HG03066 (cell line): ENCODE data around the gene MKLN1.
"Not testable (repeated sequence)": the region's sequence is repeated elsewhere in the genome, so short reads cannot be mapped to it uniquely, and the experiment has no call there.

Experiments
- ATAC-seq: cut with Tn5 transposase; IDR thresholded peaks from one replicate; pipeline ENCODE4 v1.9.1; 2021; ENCODE audit warnings: low read depth; ENCODE audit not compliant: unreplicated experiment

MKLN1 gene

DNA sequence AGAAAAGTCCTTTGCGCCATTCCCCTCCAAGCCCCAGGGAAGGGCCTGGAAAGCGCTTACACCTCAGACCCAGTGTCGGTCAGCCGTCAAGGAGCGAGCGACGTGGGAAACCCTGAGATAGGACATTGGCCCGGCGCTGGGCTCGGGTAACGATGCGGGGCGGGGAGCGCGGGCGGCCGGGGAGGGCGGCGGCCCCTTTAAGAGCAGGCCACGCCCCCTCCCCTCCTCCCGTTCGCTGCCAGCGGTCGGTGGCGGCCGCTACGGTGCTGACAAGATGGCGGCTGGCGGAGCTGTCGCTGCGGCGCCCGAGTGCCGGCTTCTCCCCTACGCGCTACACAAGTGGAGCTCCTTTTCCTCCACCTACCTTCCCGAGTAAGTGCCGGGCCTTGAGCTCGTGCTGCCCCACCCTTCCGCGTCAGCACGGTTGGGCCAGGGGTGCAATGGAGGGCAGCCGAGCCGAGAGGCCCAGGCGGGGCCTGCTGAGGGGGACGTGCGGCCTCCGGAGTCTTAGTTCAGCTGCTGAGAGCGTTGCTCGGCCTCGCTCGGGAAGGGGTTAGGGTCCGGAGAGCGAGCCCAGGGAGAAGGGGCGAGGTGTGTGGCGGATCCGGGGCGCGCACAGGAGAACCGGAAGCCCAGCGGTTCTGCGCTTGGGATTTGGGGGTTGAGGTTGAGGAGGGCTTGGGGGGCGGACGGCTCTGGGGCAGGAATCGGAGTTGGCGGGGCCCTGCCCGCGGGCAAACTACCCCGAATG lies at the start of gene MKLN1:
MKLN1 (plus strand) TSS at position 251 of the 751 bp plus-strand sequence; CDS start at position 275, 24 bp downstream.
- peak; percentile 83 for ATAC-seq

GRCh38 chr7:131279044-131279443 lies 48.6 kb upstream of the MKLN1 start:
- no peak for ATAC-seq

GRCh38 chr7:131281266-131282048 lies 46.2 kb upstream of the MKLN1 start:
- no peak for ATAC-seq

- ATAC-seq, result no peak
These were observed 42.8 kb upstream of the MKLN1 start for GRCh38 chr7:131284702-131285419.

DNA sequence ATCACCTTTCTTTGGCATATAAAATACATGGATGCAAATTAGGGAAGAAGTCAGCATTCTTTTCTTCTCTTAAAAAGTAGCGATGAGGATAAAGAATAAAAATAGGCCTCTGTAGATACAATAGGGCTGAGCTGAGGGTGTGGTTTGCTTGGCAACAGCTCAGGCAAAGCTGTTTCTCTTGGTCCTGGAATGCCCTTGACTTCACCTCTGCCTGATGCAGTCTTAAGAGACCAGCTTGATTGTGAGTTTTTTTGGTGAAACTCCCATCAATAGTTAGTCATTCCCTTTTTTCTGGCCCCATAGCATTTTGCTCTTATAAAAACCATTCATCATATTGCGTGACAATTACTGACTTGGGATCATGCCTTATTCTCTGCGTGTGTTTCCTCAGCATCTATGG lies 42.1 kb upstream of the MKLN1 start:
- ATAC-seq, result no peak

GRCh38 chr7:131288450-131288849 lies 39.2 kb upstream of the MKLN1 start:
- ATAC-seq, result no peak

- ATAC-seq, result no peak
These were observed 38.6 kb upstream of the MKLN1 start for GRCh38 chr7:131289051-131289450.

DNA sequence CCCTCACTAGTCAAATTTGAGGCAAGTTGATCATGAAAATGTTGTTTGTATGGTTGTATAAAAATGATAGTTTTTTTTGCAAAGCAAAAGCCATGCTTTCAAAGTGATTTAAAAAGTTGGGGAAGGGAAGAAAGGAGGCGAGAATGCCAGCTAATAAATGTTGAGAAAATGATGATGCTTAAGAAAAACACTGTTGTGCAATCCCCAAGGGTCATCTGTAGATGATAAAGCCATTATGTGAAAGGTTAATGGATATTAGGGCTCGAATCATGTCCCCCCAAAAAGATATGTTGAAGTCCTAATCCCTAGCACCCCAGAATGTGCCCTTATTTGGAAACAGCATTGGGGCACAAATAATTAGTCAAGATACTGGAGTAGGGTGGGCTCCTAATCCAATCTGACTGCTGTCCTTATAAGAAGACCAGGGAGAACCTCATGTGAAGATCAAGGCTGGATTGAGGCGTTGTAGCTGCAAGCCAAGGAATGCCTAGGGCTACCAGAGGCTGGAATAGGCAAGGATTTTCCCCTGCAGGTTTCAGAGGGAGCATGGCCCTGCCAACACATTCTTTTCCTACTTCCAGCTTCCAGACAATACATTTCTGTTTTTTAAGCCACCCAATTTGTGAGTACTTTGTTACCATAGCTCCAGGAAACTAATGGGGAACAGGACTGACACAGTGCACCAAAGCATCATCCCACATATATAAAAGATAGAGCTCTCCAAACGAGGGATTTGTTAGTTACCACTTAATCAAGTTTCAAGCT lies 35.4 kb upstream of the MKLN1 start:
- ATAC-seq, result no peak

DNA sequence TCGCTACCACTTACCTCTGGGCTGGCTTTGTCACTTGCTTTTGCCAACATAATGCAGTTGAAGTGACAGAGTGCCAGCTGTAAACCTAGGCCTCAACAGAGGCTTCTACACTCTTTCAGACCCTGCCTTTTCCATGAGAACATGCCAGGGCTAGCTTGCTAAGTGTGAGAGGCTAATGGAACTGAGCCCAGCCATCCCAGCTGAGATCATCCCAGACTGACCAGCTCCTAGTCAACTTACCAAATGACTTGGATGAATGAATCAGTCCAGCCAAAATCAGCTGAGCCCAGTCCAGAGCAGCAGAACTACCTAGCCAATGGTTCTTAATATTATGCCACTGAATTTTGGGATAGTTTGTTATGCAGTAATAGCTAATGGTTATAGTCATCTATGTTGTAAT lies 34.7 kb upstream of the MKLN1 start:
- ATAC-seq, result no peak

- ATAC-seq, result no peak
These were observed 33.1 kb upstream of the MKLN1 start for GRCh38 chr7:131294553-131294952.

DNA sequence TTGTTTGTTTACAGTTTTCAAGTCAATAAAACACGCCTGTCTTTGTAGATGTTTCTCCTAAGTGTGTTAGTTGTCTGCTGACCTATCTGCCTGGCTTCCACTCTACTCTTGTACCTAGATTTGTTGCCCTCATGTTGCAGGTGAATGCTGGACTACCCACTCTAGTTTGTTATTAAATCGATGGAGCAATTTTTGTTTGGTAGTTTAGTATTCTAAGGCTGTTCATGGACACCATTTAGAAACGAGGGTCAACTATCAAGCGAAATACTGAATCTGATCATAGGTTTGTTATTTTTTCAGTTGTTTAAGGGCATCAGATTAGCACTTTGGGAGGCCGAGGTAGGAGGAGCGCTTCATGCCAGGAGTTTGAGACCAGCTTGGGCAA lies 29.1 kb upstream of the MKLN1 start:
- no peak for ATAC-seq

DNA sequence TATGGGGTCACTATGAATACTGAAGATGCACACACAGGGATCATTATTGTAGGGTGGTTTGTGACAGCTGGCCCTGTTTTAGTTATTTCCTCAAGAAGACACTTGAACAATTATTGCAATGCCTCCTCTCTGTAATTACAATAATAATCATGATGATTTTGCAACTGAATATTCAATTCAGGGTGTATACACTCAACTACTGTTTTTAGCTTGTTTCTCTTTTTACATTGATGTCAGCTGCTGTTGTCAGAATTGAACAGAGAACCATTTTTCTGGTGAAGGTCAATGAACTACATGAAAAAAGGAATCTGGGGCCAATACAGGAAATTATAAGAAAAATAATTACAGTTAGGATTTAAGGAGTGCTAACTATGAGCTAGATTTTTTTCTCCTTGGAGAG lies 28.6 kb upstream of the MKLN1 start:
- no peak for ATAC-seq

DNA sequence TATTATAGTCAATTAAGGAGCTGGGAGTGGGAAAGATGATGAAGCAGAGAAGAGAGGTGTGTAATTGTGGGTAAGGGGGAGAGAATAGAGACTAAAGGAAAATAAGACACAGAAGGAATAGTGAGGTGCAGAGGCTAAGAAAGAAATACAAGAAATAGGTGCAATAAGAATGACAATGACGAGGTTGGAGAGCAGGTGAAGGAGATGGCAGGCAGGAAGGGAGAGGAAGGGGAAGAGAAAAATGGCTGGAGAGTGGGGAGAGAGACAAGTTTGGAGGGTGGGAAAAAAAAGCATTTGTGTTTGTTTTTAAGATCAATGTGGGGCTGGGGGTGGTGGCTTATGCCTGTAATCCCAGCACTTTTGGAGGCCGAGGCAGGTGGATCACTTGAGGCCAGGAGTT lies 27.6 kb upstream of the MKLN1 start:
- ATAC-seq, result no peak

DNA sequence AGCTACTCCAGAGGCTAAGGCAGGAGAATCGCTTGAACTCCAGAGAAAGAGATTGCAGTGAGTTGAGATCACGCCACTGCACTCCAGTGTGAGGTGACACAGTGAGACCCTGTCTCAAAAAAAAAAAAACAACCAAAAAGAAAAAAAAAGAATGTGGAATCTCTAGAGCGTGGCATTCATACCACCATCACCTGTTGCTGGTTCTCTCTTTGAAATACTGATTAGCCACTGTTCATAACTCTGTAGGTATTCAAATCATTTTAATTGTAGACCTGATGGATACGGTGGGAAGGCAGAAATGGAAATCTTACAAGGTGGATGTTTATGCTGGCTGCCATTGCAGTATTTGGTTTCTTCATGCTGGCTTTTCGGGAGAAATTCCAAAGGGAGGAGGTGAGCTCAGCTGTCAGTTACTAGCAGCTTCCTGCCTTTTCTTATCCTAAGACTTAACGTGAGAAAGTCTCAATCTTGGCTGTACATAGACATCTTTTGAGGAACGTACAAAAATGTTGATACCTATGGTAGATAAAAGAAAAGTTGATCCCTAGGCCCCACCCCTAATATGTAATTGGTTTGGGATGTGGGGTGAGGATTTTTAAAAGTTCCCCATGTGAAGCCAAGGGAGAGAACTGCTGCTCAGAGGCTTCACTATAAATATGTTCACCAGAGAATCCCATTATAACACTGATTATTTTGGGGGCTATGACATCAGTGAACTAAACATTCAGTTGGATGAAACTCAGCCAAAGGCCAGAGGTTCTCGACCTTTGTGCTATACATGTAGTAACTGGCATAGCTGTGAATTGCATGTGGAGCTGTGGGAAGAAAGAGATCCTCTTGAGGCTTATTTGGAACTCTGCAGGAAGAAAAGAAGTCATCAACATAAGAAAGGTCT lies 26.9 kb upstream of the MKLN1 start:
- no peak for ATAC-seq

DNA sequence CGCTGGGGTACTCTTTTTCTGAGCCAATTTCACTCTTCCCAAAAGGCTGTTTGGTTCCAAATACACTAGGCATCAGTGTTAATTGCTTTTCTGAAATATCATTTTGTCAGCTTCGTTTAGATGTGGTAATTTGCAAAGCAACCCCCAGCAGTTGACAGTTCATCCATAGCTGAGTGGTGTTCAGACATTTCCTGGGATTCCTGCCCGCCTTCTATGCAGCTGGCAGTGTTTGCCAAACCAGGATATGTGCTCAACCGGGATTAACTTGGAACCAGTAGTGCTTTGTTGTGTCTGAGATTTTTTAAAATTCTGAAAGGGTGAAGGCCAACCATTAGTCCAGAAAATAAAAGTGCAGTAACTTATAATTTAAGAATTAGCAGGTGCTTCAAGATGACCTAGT lies 25.2 kb upstream of the MKLN1 start:
- no peak for ATAC-seq

- ATAC-seq, result no peak
These were observed 24.6 kb upstream of the MKLN1 start for GRCh38 chr7:131302876-131303707.

GRCh38 chr7:131305152-131305551 lies 22.5 kb upstream of the MKLN1 start:
- no peak for ATAC-seq

GRCh38 chr7:131306041-131306440 lies 21.6 kb upstream of the MKLN1 start:
- not testable (repeated sequence) for ATAC-seq

DNA sequence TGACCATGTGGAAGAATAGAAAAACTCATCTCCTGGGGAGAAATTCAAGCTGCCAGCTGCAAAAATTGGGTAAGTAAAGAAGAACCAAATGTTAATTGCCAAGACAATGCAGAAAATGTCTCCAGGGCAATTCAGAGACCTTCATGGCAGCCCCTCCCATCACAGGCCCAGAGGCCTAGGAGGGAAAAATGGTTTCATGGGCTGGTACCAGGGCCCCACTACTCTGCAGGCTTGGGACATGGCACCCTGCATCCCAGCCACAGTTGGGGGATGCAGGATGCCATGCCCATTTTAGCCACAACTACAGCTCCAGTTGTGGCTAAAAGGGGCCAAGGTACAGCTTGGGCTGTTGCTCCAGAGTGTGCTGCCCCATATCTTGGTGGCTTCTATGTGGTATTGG lies 20.9 kb upstream of the MKLN1 start:
- ATAC-seq, result no peak
